Aorta (tissue), 5 donors: ENCODE results near the gene NPAS1. TPM values are rescaled to one million over a fixed set of nuclear protein-coding genes. Genes with fewer than 3 reads are reported as not detected.
"Not testable (repeated sequence)": the region's sequence is repeated elsewhere in the genome, so short reads cannot be mapped to it uniquely, and the experiment has no call there.

Experiments used
- ATAC-seq: fragments of 200-7000 bp; cut with Tn5 transposase; one replicate; pipeline ENCODE4 v1.9.1; 2022; ENCODE audit warnings: moderate library complexity; ENCODE audit not compliant: low FRiP score
- DNase-seq, 2 donors: peaks; one replicate each; pipeline ENCODE4 v3.0.0-alpha.2; 2020
- H3K27ac ChIP-seq, 2 donors: one replicate each; pipeline ENCODE4 v1.5.1; 2013; ENCODE audit warnings: low read length in 2 of 2, mild to moderate bottlenecking in 2 of 2, moderate library complexity in 2 of 2, control low read depth in 1 of 2, inconsistent platforms in 1 of 2, low read depth in 1 of 2
- H3K27me3 ChIP-seq, 2 donors: one replicate each; pipeline ENCODE4 v1.6.1; 2013; ENCODE audit warnings: control low read depth in 1 of 2, low read length in 1 of 2, mild to moderate bottlenecking in 1 of 2, moderate library complexity in 1 of 2; ENCODE audit not compliant: insufficient read depth in 2 of 2, control insufficient read depth in 1 of 2
- H3K36me3 ChIP-seq, 2 donors: one replicate each; pipeline ENCODE4 v1.6.1; 2013; ENCODE audit warnings: control low read depth in 1 of 2, low read length in 1 of 2, mild to moderate bottlenecking in 1 of 2; ENCODE audit not compliant: insufficient read depth in 2 of 2, control insufficient read depth in 1 of 2
- H3K4me1 ChIP-seq, 2 donors: one replicate each; pipeline ENCODE4 v1.6.1; 2013; ENCODE audit warnings: low read length in 2 of 2, control low read depth in 1 of 2, mild to moderate bottlenecking in 1 of 2, moderate library complexity in 1 of 2; ENCODE audit not compliant: insufficient read depth in 2 of 2, control insufficient read depth in 1 of 2
- H3K4me3 ChIP-seq, 2 donors: one replicate each; pipeline ENCODE4 v1.5.1; 2013; ENCODE audit warnings: low read length in 2 of 2, control low read depth in 1 of 2, mild to moderate bottlenecking in 1 of 2
- H3K9me3 ChIP-seq: one replicate; pipeline ENCODE4 v1.6.1; 2013; ENCODE audit warnings: mild to moderate bottlenecking, low read length; ENCODE audit not compliant: control insufficient read depth
- WGBS, 2 donors: extraction: QIAGEN DNeasy Blood & Tissue Kit; methylation state at CpG; one replicate each; pipeline ENCODE4 v1.1.7; 2013; 5-methylcytosine and 5-hydroxymethylcytosine counted together
- intact Hi-C, 2 donors: fragments of 100-400 bp; cut with DNase I; formaldehyde crosslinking; loops; one replicate each; pipeline versions ENCODE4 v1.14.2 to v1.15.0; 2022
- polyA plus RNA-seq, 2 donors: library from polyadenylated mRNA; stranded (reverse); fragments of 200-250 nt; gene quantifications; one replicate each; pipeline ENCODE4 v1.2.3, GENCODE V29; 2013
- total RNA-seq, 2 donors: library from RNA; stranded (reverse); fragmentation: NEBNext Ultra II Directional; extraction: Animal tissue kit (Norgen Biotek cat#: 25700); gene quantifications; one replicate each; pipeline ENCODE4 v1.2.1, GENCODE V29; 2021
- donor health status: healthy with polysubstance abuse.
- donor health status: Bipolar disorder and iron deficiency.
- donor health status: DM: no; HTN: no; CAD: no.
- donor health status: DM: no; HTN: no; CAD: no.
- donor health status: DM: yes; HTN: yes; CAD: no.

The NPAS1 gene
- total and polyA plus RNA-seq, 4 donors, result 1.0 to 11.1 (median 6.0) TPM

DNA sequence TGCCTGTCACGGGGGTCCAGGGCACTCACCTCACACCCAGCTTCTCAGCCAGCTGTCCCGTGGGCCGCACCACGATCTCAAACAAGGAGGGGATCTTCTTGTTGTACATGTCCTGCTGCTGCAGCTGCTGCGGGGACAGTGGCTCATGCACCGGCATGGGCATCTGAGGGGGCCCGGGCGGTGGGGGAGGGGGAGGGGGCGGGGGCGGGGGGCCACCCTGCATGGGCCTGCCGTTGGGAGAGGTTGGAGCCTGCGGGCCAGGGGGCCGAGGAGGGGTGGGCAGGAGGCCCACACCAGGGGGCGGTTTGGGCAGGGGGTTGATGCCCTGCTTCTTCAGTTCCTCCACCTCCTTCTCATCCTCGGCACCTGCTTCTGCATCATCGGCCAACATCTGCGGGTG lies 52.7 kb downstream of the NPAS1 start:
- Histone ChIP-seq H3K27ac (no peak overlapping the region), H3K4me3 (no peak overlapping the region), H3K36me3 (peaks cover 0 to 2% of the 10 kb centered on the region in 2 donors), H3K27me3 (no peaks in the 10 kb centered on the region), H3K9me3 (no peaks in the 10 kb centered on the region), H3K4me1 (no peaks in the 10 kb centered on the region)
- WGBS, 2 donors, result 85% methylated on average over 13 to 17 of the region's 17 CpGs
- intact Hi-C loops, result loop anchor here in 1 of 2 donors (10.0 kb wide), 1 partner anchor 172 kb away; no protein-coding TSS in a partner anchor
- ATAC-seq, result no peak
- no peak for DNase-seq

- no peaks in the 10 kb centered on the region for H3K36me3 ChIP-seq
Measured at GRCh38 chr19:47073574-47073973, 53.9 kb downstream of the NPAS1 start.

DNA sequence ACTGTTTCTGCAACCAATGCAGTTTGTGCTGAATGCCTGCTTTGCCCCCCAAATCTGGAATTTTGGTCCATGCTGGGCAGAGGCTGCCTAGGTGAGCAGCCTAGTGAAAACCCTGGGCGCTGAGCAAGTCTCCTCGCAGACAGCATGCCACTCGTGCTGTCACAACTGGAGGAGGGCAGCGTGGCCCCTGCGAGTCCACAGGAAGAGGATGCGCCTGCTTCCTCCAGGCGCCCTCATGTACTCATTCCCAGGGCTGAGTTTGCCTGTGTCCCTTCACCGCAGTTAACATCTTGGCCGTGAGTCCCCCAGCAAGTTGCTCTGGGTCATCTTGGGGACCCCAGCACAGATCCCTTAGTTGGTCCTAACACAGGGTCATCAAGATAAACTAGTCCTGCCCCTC lies 55.0 kb downstream of the NPAS1 start:
- 80 to 88% methylated on average over 9 of the region's 9 CpGs for WGBS, 2 donors
- intact Hi-C loops, result loop anchor here (5.0 to 10.0 kb wide), 3 partner anchors 37 to 170 kb away; partner anchors contain the start of gene ZC3H4 (in 1 of the 2)
- H3K27ac ChIP-seq, result no peak overlapping the region
- no peaks in the 10 kb centered on the region for H3K27me3 ChIP-seq
- no peaks in the 10 kb centered on the region for H3K4me1 ChIP-seq
- ATAC-seq, result no peak
- no peaks in the 10 kb centered on the region for H3K9me3 ChIP-seq
- H3K4me3 ChIP-seq, result no peak overlapping the region
- no peak for DNase-seq
- no peaks in the 10 kb centered on the region for H3K36me3 ChIP-seq

More at GRCh38 chr19:47073574-47073973, 53.9 kb downstream of the NPAS1 start:
- no peaks in the 10 kb centered on the region for H3K4me1 ChIP-seq
- no peaks in the 10 kb centered on the region for H3K27me3 ChIP-seq
- H3K27ac ChIP-seq, result no peak overlapping the region
- DNase-seq (no peak), ATAC-seq (no peak)
- H3K4me3 ChIP-seq, result no peak overlapping the region
- no peaks in the 10 kb centered on the region for H3K9me3 ChIP-seq
- WGBS, 2 donors, result 89% methylated on average over 10 of the region's 10 CpGs
- intact Hi-C loops, result loop anchor here in 1 of 2 donors (10.0 kb wide), 1 partner anchor 171 kb away; no protein-coding TSS in a partner anchor

DNA sequence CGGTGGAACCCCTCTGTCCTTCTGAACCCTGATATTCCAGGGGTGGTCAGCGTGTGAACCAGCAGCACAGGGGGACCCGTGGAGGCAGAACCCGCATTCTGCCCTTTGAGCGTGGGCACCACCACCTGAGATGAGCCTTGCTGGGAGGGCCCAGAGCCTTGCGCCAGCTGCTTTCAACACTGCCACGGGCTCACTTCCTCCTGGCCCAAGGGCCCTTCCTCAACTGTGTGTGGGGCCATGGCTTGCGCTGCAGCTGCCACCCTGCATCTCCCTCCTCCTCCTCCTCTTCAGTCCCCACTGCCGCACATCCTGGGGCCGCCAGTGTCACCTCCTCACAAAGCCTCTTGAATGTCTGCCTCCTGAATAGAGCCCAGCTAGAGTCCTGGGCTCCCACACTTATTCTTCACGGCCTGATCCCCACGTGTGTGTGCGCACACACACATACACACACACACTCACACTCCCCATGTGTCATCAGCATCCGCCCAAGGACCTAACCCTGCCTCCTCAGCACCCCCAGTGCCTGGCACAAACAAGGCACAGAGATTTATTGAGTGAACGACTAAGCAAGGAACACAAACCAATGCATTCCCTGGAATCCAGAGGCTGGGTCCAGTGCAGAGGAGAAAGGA lies 55.7 kb downstream of the NPAS1 start:
- no peak for DNase-seq
- no peaks in the 10 kb centered on the region for H3K27me3 ChIP-seq
- ATAC-seq, result no peak
- WGBS, 2 donors, result 78 to 84% methylated on average over 15 of the region's 15 CpGs
- intact Hi-C loops, result loop anchor here (5.0 to 10.0 kb wide), 3 partner anchors 37 to 170 kb away; partner anchors contain the start of gene ZC3H4 (in 1 of the 2)
- no peaks in the 10 kb centered on the region for H3K9me3 ChIP-seq
- no peaks in the 10 kb centered on the region for H3K4me1 ChIP-seq
- H3K36me3 ChIP-seq, result no peaks in the 10 kb centered on the region
- H3K4me3 ChIP-seq, result no peak overlapping the region
- H3K27ac ChIP-seq, result no peak overlapping the region

DNA sequence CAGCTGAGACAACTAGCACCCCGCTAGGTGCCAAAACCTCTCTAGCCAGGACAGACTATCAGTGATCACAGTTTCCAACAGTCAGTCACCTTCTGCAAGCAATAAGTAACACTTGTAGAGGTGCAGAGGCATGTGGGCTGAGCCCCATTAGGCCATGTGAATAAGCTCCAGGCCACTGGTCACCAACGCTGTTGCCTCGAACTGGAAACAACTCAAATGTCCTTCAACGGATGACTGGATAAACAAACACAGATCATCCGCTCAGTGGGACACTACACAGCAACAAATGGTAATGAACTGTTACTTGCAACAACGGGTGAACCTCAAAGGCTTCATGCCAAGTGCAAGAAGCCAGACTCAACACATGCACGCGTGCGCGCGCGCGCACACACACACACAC lies 56.3 kb downstream of the NPAS1 start:
- DNase-seq, result no peak
- Histone ChIP-seq H3K4me1 (no peaks in the 10 kb centered on the region), H3K27me3 (no peaks in the 10 kb centered on the region), H3K9me3 (no peaks in the 10 kb centered on the region), H3K27ac (no peak overlapping the region), H3K36me3 (no peaks in the 10 kb centered on the region), H3K4me3 (no peak overlapping the region)
- intact Hi-C loops, result loop anchor here (5.0 to 10.0 kb wide), 3 partner anchors 36 to 169 kb away; partner anchors contain the start of gene ZC3H4 (in 1 of the 2)
- no peak for ATAC-seq
- 67 to 76% methylated on average over 13 of the region's 13 CpGs for WGBS, 2 donors

DNA sequence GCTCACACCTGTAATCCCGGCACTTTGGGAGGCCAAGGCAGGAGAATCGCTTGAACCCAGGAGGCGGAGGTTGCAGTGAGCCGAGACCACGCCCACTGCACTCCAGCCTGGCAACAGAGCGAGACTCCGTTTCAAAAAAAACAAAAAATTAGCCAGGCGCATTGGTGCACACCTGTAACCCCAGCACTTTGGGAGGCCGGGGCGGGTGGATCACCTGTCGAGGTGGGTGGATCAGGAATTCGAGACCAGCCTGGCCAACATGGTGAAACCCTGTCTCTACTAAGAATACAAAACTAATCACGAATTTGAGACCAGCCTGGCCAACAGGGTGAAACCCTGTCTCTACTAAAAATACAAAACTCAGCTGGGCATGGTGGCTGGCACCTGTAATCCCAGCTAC lies 58.7 kb downstream of the NPAS1 start:
- not testable (repeated sequence) for ATAC-seq, H3K27me3 ChIP-seq, H3K9me3 ChIP-seq, DNase-seq, H3K36me3 ChIP-seq, H3K4me3 ChIP-seq, H3K27ac ChIP-seq, H3K4me1 ChIP-seq
- WGBS, 2 donors, result 93% methylated on average over 13 of the region's 13 CpGs
- intact Hi-C loops, result loop anchor here (2.0 to 10.0 kb wide), 4 partner anchors 34 to 166 kb away; partner anchors contain the start of gene ZC3H4 (in 1 of the 2)

- DNase-seq (no peak), ATAC-seq (no peak)
- Histone ChIP-seq H3K4me1 (no peaks in the 10 kb centered on the region), H3K9me3 (no peaks in the 10 kb centered on the region), H3K27me3 (no peaks in the 10 kb centered on the region), H3K27ac (peak overlapping the region in 1 of 2 donors; percentile 49), H3K4me3 (no peak overlapping the region), H3K36me3 (peaks cover 0 to 10% of the 10 kb centered on the region in 2 donors)
- 58 to 62% methylated on average over 6 of the region's 6 CpGs for WGBS, 2 donors
- intact Hi-C loops, result no loop called here
Measured at GRCh38 chr19:47081095-47081494, 61.5 kb downstream of the NPAS1 start.

DNA sequence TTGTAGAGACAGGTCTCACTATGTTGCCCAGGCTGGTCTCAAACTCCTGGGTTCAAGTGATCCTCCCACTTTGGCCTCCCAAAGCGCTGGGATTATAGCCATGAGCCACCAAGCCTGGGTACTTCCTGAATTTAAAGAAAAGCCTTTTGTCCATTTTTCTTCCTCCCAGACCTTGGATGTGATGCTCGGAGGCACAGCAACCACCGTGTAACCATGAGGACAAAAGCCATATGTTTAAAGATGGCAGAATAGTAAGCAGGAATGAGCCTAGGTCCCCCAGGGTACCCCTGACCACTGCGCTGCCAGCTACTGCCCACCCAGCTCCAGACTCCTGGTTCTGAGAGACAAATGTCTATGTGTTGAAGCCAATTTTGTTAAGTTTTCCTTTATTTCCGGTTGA lies 62.9 kb downstream of the NPAS1 start:
- DNase-seq, result no peak
- H3K27me3 ChIP-seq, result no peaks in the 10 kb centered on the region
- no peak overlapping the region for H3K4me3 ChIP-seq
- H3K9me3 ChIP-seq, result no peaks in the 10 kb centered on the region
- no peaks in the 10 kb centered on the region for H3K4me1 ChIP-seq
- intact Hi-C loops, result no loop called here
- 96 to 97% methylated on average over 5 of the region's 5 CpGs for WGBS, 2 donors
- no peak for ATAC-seq
- H3K36me3 ChIP-seq, result peaks cover 0 to 10% of the 10 kb centered on the region in 2 donors
- H3K27ac ChIP-seq, result no peak overlapping the region

DNA sequence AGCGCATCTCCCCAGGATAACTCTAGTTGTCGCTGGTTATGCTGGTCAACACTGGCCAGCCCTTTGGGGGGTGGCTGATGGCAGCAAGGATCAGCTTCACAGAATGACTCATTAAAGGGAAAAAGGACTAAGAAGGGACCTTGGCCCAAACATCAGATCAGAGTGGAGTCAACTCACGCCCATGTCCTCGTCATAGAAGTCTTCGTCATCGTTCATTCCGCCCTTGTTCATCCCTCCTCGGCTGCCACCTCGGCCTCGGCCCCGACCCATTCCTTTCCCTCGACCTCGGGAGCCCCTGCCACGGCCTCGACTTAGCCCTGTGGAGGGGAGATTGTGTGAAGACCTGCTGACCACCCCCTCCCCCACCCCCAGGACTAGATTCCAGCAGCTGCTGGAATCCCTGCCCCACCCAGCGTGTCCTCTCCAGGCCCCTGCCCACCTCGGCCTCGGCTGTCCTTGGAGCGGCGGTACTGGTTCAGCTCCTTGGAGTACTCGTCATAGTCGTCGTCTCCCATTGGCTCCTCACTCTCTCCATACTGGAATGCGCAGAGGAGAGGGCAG lies 65.3 kb downstream of the NPAS1 start:
- H3K36me3 ChIP-seq, result peaks cover 0 to 10% of the 10 kb centered on the region in 2 donors
- H3K27me3 ChIP-seq, result no peaks in the 10 kb centered on the region
- no peak overlapping the region for H3K4me3 ChIP-seq
- H3K27ac ChIP-seq, result no peak overlapping the region
- WGBS, 2 donors, result 91 to 94% methylated on average over 24 of the region's 24 CpGs
- H3K9me3 ChIP-seq, result no peaks in the 10 kb centered on the region
- no peaks in the 10 kb centered on the region for H3K4me1 ChIP-seq
- intact Hi-C loops, result no loop called here
- ATAC-seq (no peak), DNase-seq (no peak)
